Measurements from ENCODE around the gene C1QTNF9.
"Not testable (repeated sequence)": the region's sequence is repeated elsewhere in the genome, so short reads cannot be mapped to it uniquely, and the experiment has no call there.

The C1QTNF9 gene

DNA sequence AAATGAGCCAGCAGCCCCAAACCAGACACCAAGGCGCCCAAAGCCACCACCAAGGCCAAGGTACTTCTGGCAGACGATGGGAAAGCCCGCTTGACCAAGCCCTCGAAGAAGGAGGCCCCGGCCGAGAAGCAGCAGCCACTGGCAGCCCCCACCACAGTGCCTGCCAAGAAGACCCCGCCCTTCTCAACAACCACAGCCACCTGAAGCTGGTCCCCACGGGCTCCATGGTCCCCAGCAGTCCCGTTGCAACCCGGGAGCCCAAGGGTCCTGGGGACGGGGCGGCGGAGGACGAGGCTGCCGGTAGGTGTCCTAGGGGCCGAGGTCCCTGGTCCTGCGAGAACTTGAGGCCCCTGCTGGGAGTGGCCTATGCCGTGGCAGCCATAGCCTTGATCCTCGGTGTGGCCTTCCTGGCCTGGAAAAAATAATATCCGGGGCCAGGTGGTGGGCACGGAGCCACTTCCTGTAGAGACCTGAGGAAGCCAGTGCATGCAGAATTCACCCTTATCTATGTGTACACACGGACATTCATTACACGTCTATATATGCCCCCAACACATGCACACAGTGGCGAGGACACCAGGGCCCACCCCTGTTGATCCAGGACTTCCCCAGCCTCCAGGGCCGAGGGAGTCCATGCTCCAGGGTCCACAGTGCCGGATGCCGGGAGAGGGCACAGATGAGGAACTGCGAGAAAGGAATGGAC is 13.8 kb downstream of the C1QTNF9 start:
- no peak for DNase-seq

DNA sequence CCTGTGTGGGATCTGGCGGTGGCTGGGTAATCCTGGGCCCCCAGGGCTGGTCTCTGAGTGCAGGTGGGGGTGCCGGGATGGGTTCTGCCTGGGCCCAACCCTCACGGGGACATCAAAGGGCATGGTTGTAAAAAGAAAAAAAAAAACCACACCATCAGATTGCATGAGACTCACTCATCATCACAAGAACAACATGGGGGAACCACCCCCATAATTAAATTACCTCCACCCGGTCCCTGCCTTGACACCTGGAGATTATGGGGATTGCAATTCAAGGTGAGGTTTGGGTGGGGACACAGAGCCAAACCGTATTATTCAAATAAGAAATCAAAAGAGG is 14.3 kb downstream of the C1QTNF9 start:
- no peak for DNase-seq

DNA sequence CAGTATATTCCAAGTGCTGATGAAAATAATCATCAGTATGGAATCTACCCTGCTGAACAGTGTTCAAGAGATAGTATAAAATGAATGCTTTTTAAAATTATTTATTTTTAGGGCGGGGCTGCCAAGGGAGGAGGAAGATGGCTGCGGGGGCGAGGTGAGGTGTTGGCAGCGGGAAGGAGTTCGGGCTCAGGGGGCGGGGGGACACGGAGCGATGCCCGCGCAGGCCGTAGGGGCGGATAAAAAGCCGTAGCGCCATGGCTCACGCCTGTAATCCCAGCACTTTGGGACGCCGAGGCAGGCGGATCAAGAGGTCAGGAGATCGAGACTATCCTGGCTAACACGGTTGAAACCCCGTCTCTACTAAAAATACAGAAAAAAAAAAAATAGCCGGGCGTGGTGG is 18.2 kb downstream of the C1QTNF9 start:
- not testable (repeated sequence) for DNase-seq

DNA sequence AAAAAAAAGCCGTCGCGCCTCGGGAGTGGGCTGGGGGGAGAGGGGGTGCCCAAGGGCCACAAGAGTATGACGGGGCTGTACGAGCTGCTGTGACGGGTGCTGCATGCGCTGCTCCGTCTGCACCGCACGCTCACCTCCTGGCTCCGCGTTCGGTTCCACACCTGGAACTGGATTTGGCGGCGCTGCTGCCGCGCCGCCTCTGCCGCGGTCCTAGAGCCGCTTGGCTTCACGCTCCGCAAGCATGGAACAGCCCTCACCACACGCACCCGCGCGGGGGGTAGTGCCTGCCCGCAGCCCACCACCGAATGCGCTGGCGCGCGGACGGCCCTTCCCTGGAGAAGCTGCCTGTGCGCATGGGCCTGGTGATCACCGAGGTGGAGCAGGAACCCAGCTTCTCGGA is 18.8 kb downstream of the C1QTNF9 start:
- no peak for DNase-seq

DNA sequence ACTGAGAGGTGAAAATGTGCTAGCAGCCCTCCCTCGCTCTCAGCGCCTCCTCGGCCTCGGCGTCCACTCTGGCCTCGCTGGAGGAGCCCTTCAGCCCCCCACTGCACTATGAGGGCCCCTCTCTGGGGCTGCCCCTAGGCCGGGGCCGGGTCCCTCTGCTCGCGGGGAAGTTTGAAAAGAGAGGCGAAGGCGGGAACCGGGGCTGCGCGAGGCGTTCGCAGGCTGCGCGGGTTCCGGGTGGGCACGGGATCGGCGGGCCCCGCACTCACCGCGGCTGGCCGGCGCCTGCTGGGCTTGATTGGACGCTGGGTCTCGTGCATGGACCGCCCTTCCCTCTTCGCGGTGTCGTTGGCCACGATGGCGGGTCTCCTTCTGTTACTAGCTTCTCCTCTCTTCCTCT is 29.3 kb downstream of the C1QTNF9 start:
- no peak for DNase-seq

DNA sequence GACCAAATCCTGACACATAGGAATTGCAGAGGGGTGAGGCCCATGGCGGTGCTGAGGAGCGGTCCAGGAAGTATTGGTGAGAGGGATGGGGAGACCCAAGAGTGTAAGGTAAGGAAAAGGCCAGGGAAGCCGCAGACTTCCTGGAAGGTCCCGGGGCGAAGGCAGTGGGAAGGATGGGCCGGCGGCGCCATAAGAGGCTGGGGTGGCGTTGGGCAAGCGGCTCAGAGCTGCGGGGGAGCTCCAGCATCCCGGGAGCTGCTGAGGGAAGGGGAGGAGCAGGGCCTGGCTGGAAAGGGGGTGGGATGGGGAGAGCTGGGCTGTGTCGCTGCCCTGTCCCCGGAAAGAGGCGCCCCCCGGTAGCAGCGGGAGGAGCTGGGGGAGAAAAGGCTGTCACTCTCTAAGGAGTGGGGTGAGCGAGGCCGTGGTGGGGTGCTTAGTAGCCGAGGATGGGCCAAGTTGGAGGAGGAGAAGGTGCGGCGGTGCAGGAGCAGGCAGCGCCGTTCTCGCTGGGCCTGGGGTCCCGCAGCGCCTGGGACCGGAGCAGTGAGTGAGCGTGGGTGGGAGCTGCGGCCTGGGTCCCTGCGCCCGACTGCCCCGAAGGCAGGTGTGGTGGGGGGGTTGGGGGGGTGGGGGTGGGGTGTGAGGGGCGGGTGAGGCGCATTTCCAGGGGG is 30.7 kb downstream of the C1QTNF9 start:
- no peak for DNase-seq

DNA sequence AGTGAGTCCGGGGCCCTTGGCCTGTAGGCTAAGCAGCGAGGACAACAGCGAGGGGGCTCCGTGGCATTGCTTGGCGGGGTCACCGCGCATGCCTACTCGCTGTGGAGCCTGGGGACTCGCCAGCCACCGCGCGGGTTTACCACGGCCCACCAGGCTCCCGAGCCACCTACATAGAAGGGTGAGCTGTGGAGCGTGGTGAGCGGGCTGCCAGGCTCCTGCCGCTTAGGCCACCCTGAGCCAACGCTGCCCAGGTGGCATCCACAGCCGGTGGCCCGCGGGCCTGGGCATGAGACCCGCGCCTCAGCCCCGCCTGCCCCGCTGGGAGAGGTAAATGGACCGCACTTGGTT is 31.2 kb downstream of the C1QTNF9 start:
- no peak for DNase-seq

DNA sequence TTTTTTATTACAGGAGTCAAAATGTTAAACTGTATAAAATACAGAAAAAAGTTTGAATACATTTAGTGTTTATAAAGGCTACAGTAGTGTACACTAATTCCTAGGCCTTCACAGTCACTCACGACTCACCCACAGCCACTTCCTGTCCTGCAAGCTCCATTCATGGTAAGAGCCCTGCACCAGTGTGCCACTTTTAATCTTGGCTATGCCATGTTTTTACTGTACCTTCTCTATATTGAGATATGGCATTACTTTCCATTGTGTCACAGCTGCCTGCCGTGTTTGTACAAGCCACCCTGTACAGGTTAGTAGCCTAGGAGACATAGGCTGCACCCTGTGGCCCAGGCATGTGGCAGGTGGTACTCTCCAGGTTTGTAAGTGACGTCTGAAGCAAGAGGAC is 32.1 kb downstream of the C1QTNF9 start:
- no peak for DNase-seq

DNA sequence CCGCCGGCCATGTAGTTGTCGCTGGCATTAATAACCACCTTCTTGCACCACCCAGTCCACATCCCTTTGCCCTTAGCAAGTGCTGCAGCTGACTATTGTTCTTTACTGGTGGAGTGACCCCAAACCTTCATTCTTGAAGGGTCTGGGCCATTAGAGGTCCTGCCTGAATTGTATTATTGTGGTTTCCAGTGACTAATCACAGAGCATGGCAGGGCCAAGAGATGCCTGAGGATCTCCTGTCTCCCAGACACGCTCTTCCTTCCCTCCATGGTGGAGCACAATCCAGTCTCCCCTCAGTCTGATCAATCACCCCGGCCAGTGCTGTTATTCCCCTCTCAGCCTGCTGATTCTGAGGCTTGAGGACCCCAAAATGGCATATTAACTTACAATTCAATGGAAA is 39.0 kb downstream of the C1QTNF9 start:
- no peak for DNase-seq

DNA sequence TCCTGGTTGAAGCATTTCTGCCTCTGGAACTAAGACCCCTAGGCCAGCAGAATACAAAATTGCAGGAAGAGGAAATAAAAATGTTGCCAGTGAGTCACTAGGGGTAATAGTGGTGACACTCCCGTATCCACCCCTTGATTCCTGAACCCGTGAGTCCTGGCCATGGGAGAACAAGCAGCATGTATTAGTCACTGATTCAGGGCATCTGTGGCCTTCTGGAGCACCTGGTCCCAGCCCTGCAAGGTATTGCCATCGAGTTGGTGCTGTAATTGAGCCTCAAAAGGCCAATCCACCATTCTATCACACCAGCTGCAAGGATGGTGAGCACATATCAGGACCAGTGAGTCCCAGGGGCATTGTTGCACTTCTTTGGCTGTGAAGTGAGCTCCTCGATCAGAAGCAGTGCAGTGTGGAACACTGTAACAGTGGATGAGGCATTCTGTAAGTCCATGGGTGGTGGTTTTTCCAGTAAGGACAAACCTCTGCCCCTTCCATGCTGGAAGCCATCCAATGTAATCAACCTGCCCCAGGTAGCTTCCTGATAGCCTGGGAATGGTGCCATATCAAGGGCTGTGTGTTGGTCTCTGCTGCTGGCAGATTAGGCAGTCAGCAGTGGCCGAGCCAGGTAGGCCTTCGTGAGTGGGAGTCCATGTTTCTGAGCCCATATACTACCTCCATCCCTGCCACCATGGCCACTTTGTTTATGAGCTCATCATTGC is 39.6 kb downstream of the C1QTNF9 start:
- DNase-seq: no peak

DNA sequence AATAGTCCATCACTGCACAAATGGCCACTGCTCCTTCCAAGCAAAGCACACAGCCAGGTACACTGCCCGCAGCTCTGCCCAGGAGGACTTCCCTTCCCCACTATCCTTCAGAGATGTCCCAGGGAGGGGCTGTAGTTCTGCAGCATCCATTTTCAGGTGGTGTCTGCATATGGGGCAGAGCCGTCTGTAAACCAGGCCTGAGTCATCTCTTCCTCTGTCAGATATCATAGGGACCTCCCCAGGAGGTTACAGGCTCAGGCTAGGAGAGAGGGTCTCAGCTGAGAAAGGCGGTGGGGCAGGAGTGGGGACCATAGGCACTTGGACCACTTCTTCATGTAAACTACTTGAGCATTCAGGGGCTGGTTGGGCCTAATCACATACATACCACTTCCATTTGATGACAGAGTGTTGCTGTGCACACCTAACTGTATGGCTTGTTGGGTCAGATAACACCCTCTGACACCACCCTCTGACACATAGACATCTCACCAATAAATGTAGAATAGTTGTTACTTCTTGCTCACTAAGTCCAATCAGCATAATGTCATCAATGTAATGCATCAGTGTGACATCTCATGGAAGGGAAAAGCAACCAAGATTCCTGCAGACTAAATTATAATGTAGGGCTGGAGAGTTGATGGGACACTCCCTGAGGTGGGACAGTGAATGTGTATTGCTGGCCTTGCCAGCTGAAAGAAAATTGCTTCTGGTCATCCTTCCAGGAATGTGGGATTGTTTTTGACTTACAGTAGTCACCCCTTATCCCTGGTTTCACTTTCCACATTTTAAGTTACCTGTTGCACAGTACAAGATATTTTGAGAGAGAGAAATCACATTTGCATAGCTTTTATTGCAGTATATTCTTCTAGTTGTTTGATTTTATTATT is 40.6 kb downstream of the C1QTNF9 start:
- DNase-seq: not testable (repeated sequence)

DNA sequence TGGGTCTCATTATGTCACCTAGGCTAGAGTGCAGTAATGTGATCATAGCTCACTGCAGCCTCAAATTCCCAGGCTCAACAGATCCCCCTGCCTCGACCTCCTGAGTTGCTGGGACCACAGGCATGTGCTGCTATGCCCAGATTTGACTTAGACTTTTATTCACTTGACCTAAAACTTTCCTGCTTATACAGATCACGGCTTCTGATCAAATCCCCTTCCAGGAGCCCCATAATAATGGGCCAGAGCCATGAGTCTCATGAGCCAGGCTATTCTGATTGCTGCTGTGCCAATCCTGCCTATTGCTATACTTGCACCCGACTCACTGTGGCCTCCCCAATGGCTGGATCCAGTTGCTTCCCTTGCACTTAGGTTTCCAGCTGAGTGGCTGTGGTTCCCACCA is 42.0 kb downstream of the C1QTNF9 start:
- no peak for DNase-seq

DNA sequence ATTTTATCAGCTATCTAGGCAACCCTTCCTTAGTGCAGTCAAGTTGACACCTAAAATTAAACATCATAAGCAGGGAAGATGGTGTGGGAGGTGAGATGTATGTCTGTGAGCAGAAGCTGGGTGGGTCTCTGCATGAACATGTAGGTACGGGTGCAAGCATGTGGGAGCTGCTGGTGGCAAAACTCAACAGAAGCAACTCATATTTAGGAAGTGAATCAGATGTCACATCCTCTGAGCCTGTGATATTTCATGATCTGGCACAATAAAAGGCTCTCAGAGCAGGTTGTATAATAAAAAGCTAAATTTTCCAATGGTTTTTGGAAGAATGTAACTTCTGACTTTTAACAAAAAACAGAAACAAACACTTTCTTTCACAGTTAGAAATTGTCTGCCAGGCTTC is 44.4 kb downstream of the C1QTNF9 start:
- no peak for DNase-seq

DNA sequence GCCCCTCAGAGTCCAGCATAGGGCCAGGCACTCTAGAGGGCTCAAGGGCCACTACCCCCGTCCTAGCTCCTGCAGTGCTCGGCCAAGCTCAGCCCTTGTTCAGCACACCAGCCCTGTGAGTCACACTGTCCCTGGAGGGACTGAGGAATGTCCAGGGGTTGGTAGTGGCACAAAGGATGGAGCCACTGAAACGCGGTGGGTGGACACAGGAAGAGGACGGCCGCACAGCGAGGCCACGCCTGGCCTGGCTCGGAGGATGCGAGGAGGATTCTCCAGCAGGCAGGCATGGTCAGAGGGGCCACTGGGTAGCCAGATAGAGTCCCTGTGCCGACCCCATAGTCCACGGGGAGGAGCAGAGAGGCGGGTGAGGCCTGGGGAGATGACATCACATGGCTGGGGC is 45.7 kb downstream of the C1QTNF9 start:
- DNase-seq: no peak

DNA sequence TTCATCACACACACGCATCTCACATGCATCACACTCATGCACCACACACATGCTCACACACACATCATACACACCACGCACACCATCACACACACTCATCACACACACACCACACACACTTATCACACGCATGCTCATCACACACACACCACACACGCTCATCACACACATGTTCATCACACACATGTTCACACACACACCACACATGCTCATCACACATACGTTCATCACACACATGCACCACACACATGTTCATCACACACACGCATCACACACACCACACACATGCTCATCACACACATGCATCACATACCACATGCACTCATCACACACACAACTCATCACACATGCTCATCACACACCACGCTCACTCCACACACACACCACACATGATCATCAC is 46.9 kb downstream of the C1QTNF9 start:
- DNase-seq: no peak

DNA sequence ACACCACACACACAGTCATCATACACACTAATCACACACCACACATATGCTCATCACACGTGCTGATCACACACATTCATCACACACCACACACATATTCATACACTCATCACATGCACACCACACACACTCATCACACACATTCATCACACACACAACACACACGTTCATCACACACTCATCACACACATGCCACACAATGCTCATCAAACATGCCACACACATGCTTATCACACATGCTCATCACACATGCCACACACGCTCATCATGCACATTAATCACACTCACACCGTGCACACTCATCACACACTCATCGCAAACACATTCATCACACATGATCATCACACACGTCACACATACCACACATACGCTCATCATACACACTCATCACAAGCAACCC is 47.5 kb downstream of the C1QTNF9 start:
- no peak for DNase-seq

DNA sequence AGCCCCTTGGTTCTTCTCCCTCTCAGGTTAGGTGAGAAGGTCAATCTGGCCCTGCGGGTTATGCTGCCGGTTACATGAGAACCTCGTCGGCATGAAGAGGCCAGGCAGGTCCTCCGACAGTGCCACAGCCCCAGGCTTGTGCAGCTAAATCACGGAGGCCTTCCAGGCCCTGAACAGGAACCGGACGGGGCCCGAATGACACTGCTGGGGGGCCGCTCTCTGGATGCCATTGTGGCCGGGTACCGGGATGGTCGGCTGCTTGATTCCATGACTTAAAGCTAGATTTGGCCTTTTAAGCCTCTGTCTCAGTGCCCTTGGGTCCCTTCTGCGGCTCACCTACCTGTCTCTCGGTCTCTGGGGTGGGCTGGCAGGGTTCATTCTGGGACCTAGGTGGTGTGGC is 48.4 kb downstream of the C1QTNF9 start:
- DNase-seq: no peak

DNA sequence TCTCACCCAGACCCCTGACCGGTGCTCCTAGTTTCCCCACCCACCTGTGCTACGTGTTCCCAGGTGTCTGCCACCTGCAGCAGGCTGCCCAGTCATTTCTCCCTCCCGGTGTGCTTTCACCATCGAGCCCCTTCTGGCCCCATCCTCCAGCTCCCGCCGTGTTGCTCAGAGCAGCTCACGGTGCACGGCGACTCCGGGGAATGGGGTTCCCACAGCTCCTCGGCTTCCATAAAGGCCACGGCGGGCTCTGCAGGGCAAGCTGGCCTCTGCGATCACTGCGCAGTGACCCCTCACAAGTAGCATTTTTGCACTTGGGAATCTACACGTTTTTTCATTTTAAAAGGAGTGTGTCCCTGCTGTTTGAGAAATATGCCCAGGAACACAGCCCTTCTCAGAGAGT is 49.5 kb downstream of the C1QTNF9 start:
- not testable (repeated sequence) for DNase-seq

DNA sequence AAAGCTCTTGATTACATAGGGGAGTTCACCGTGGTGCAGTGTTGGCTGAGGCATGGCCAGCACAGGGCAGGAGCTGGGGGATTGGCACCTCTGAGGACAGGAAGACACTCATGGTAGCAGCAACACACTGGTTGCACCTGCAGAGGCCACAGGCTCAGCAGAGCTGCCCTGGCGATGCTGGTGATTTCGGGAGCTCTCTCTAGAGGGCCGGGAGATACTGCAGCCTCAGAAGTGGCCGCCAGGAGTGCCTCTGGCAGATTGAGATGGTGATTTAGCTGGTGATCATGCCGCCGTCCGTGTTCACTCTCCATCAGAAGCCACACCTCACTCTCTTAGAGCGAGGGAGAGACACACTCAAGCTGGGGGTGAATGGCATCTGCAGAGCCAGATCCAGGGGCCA is 49.9 kb downstream of the C1QTNF9 start:
- not testable (repeated sequence) for DNase-seq

DNA sequence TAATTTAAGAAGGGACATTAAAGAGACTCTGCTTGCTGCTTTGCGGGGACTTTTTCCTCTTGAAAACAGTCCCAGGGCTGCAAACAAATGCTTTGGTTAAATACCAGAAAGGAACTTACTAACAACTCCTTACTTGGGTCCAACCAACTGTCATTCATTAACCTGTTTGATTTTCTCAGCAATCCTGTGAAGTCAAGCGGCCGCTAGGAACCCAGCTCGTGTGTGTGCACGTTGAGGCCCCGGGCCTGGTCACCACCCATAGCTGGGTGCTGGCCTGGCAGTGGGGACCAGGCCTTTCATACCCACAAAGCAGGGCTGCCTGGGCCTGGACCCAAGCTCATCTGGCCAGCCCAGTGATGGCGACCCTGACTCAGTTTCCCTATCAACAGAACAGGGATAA is 50.7 kb downstream of the C1QTNF9 start:
- DNase-seq: no peak

DNA sequence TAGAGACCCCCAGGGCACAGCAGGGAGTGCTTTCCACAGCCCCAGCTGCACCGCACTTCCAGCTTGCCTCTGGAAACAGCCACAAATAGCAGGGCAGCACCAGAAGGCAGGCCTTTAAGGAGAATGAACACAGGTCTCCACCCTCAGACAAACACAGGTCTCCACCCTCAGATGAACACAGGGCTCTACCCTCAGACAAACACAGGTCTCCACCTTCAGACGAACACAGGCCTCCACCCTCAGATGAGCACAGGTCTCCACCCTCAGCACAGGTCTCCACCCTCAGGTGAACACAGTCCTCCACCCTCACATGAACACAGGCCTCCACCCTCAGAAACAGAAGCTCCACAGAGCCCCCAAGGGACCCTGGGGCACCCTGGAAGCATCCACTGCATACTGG is 51.7 kb downstream of the C1QTNF9 start:
- no peak for DNase-seq

DNA sequence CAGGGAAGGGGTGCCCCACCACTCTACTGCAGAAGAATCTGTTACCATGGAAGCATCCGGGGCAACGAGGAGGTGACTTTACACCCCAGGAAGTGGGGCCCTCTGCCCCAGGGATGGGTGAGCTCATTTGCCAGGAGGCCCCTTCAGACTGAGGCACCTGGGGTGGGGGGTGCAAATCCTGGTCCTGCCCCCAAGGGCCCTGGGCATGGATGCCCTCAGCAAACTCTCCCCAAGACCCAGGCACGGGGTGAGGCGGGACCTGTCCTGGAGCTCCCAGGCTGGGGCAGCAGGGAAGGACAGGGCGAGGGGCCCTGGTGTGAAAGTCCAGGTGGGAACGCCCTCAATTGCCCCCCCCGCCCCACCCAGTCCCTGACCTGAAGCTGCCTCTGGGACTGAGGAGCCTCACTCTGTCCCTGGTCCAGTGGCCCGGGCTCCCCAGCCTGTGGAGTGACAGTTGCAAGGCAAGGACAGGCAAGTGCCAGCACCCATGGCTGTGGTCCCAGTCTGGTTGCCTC is 52.5 kb downstream of the C1QTNF9 start:
- DNase-seq: no peak

DNA sequence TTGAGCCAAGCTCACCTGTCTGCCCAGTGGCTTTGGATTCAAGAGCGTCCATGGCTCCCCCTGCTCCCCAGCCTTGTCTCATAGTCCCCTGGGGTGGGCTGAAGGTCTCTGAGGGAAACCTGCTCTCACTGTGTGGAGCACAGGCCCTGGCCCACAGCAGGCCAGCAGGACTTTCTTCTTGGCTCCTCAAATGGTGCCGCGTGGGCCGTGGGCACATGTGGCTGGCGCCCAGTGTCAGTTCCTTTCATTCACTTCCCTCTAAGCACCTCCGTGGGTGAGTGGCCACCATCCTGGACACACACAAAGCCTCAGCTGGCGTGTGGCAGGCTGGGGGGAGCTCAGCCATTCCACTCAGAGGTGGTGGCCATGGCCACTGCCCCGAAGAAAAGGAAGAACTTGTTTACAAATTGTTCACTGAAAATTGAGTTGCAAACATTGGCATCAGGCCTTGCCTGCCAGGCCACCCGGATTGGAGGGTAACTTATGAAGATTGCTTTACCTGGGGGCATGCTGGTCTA is 53.1 kb downstream of the C1QTNF9 start:
- no peak for DNase-seq
